HepG2 (cell line): ENCODE results near the gene DBX2.

ENCODE experiments used
- KDM1A ChIP-seq: IDR thresholded peaks from 2 replicates; pipeline ENCODE4 v1.6.1; 2016; ENCODE audit warnings: missing compliant biosample characterization
- RAD21 ChIP-seq: fragments of 450-650 bp; formaldehyde crosslinking; IDR thresholded peaks from 2 replicates; pipeline ENCODE4 v1.5.0; 2020; ENCODE audit warnings: mild to moderate bottlenecking
- RBFOX2 ChIP-seq: fragments of 200-400 bp; formaldehyde crosslinking; IDR thresholded peaks from 2 replicates; pipeline ENCODE4 v1.6.1; 2017; ENCODE audit warnings: low read depth, mild to moderate bottlenecking, low read length
- SALL2 ChIP-seq: sonication (generic); formaldehyde crosslinking; IDR thresholded peaks from 2 replicates; pipeline ENCODE4 v1.8.1; 2023; ENCODE audit warnings: mild to moderate bottlenecking, missing genetic modification reagents, inconsistent platforms
- TARDBP ChIP-seq: sonication (generic); formaldehyde crosslinking; IDR thresholded peaks from 2 replicates; pipeline ENCODE4 v1.8.0; 2022; ENCODE audit warnings: mild to moderate bottlenecking, missing genetic modification reagents
- ZNF432 ChIP-seq: sonication (generic); formaldehyde crosslinking; IDR thresholded peaks from 2 replicates; pipeline ENCODE4 v1.5.0; 2020; ENCODE audit warnings: missing genetic modification reagents, mild to moderate bottlenecking, borderline replicate concordance
- TF ChIP-seq, protein P1 (sequence below): sonication (generic); formaldehyde crosslinking; IDR thresholded peaks from one replicate; pipeline ENCODE4 v1.5.1; 2020; ENCODE audit warnings: mild to moderate bottlenecking, missing genetic modification reagents; ENCODE audit errors: not compliant biosample characterization
- TF ChIP-seq, protein P2 (sequence below): sonication (generic); formaldehyde crosslinking; IDR thresholded peaks from 2 replicates; pipeline ENCODE4 v1.5.0; 2020; ENCODE audit warnings: mild to moderate bottlenecking, missing genetic modification reagents, moderate library complexity
- TF ChIP-seq, protein P3 (sequence below), 2 experiments: sonication (generic) in 1 of 2; formaldehyde crosslinking in 1 of 2; IDR thresholded peaks; 2 replicates each; pipeline versions ENCODE4 v1.5.1 to v1.6.1; 2011 to 2020; ENCODE audit warnings: borderline replicate concordance in 1 of 2, low read depth in 1 of 2, low read length in 1 of 2, mild to moderate bottlenecking in 1 of 2, missing genetic modification reagents in 1 of 2, moderate library complexity in 1 of 2
- TF ChIP-seq, protein P4 (sequence below): sonication (generic); formaldehyde crosslinking; conservative IDR thresholded peaks from 2 replicates; pipeline ENCODE4 v1.4.0; 2020; ENCODE audit warnings: missing genetic modification reagents
- TF ChIP-seq, protein P5 (sequence below): sonication (generic); formaldehyde crosslinking; IDR thresholded peaks from 2 replicates; pipeline ENCODE4 v1.4.0; 2020; ENCODE audit warnings: missing genetic modification reagents

DNA sequence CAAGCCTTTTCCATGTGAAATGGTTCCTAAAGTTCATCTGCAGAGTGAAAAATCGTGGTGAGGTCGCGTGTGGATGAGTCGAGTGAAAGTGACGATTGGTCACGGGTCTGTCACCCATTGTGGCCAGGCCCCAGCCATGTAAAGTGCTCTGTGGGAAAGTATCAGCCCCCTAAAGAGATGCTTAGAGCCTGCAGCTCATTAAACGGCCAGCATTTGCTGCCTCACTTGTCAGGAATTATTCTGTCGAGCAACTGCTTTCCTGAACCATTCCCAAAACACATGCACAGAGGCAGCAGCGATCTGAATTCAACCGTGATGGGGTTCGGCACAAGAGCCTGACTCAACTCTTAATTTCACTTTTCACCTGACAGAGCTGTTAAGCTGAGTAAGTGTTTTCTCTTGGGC lies 16.0 kb downstream of the DBX2 start:
- TF ChIP-seq, protein P1, sequence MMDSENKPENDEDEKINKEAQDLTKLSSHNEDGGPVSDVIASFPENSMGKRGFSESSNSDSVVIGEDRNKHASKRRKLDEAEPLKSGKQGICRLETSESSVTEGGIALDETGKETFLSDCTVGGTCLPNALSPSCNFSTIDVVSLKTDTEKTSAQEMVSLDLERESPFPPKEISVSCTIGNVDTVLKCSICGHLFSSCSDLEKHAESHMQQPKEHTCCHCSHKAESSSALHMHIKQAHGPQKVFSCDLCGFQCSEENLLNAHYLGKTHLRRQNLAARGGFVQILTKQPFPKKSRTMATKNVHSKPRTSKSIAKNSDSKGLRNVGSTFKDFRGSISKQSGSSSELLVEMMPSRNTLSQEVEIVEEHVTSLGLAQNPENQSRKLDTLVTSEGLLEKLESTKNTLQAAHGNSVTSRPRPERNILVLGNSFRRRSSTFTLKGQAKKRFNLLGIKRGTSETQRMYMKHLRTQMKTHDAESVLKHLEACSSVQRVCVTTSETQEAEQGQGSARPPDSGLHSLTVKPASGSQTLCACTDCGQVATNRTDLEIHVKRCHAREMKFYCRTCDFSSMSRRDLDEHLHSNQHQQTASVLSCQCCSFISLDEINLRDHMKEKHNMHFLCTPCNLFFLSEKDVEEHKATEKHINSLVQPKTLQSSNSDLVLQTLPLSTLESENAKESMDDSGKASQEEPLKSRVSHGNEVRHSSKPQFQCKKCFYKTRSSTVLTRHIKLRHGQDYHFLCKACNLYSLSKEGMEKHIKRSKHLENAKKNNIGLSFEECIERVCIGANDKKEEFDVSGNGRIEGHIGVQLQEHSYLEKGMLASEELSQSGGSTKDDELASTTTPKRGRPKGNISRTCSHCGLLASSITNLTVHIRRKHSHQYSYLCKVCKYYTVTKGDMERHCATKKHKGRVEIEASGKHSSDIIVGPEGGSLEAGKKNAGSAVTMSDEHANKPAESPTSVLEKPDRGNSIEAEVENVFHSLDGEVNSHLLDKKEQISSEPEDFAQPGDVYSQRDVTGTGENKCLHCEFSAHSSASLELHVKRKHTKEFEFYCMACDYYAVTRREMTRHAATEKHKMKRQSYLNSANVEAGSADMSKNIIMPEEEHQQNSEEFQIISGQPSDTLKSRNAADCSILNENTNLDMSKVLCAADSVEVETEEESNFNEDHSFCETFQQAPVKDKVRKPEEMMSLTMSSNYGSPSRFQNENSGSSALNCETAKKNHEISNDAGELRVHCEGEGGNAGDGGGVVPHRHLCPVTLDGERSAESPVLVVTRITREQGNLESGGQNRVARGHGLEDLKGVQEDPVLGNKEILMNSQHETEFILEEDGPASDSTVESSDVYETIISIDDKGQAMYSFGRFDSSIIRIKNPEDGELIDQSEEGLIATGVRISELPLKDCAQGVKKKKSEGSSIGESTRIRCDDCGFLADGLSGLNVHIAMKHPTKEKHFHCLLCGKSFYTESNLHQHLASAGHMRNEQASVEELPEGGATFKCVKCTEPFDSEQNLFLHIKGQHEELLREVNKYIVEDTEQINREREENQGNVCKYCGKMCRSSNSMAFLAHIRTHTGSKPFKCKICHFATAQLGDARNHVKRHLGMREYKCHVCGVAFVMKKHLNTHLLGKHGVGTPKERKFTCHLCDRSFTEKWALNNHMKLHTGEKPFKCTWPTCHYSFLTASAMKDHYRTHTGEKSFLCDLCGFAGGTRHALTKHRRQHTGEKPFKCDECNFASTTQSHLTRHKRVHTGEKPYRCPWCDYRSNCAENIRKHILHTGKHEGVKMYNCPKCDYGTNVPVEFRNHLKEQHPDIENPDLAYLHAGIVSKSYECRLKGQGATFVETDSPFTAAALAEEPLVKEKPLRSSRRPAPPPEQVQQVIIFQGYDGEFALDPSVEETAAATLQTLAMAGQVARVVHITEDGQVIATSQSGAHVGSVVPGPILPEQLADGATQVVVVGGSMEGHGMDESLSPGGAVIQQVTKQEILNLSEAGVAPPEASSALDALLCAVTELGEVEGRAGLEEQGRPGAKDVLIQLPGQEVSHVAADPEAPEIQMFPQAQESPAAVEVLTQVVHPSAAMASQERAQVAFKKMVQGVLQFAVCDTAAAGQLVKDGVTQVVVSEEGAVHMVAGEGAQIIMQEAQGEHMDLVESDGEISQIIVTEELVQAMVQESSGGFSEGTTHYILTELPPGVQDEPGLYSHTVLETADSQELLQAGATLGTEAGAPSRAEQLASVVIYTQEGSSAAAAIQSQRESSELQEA (CRISPR knock-in tag): no peak
- TF ChIP-seq ZNF432 (CRISPR knock-in tag) (no peak), SALL2 (CRISPR knock-in tag) (no peak), RBFOX2 (no peak), KDM1A (no peak), RAD21 (CRISPR knock-in tag) (no peak), TARDBP (CRISPR knock-in tag) (no peak)
- TF ChIP-seq, protein P2, sequence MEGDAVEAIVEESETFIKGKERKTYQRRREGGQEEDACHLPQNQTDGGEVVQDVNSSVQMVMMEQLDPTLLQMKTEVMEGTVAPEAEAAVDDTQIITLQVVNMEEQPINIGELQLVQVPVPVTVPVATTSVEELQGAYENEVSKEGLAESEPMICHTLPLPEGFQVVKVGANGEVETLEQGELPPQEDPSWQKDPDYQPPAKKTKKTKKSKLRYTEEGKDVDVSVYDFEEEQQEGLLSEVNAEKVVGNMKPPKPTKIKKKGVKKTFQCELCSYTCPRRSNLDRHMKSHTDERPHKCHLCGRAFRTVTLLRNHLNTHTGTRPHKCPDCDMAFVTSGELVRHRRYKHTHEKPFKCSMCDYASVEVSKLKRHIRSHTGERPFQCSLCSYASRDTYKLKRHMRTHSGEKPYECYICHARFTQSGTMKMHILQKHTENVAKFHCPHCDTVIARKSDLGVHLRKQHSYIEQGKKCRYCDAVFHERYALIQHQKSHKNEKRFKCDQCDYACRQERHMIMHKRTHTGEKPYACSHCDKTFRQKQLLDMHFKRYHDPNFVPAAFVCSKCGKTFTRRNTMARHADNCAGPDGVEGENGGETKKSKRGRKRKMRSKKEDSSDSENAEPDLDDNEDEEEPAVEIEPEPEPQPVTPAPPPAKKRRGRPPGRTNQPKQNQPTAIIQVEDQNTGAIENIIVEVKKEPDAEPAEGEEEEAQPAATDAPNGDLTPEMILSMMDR: no peak
- TF ChIP-seq, protein P3, sequence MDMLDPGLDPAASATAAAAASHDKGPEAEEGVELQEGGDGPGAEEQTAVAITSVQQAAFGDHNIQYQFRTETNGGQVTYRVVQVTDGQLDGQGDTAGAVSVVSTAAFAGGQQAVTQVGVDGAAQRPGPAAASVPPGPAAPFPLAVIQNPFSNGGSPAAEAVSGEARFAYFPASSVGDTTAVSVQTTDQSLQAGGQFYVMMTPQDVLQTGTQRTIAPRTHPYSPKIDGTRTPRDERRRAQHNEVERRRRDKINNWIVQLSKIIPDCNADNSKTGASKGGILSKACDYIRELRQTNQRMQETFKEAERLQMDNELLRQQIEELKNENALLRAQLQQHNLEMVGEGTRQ (IDR thresholded peaks at IDR 0.05; ENCODE audit: low read depth, low read length): no peak
- TF ChIP-seq, protein P3 (CRISPR knock-in tag; IDR thresholded peaks at IDR 0.05; ENCODE audit: borderline replicate concordance): no peak
- TF ChIP-seq, protein P4, sequence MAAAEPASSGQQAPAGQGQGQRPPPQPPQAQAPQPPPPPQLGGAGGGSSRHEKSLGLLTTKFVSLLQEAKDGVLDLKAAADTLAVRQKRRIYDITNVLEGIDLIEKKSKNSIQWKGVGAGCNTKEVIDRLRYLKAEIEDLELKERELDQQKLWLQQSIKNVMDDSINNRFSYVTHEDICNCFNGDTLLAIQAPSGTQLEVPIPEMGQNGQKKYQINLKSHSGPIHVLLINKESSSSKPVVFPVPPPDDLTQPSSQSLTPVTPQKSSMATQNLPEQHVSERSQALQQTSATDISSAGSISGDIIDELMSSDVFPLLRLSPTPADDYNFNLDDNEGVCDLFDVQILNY: no peak
- TF ChIP-seq, protein P5, sequence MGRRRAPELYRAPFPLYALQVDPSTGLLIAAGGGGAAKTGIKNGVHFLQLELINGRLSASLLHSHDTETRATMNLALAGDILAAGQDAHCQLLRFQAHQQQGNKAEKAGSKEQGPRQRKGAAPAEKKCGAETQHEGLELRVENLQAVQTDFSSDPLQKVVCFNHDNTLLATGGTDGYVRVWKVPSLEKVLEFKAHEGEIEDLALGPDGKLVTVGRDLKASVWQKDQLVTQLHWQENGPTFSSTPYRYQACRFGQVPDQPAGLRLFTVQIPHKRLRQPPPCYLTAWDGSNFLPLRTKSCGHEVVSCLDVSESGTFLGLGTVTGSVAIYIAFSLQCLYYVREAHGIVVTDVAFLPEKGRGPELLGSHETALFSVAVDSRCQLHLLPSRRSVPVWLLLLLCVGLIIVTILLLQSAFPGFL: no peak
